ENCODE measurements around the gene NMBR. TPM values are rescaled to one million over a fixed set of nuclear protein-coding genes. Genes with fewer than 3 reads are reported as not detected.
"Not testable (repeated sequence)": the region's sequence is repeated elsewhere in the genome, so short reads cannot be mapped to it uniquely, and the experiment has no call there.

Gene NMBR
- total RNA-seq, 1 experiment from 2014 or later: not detected

- no peak for DNase-seq (ENCODE audit: low read depth)
- in situ Hi-C loops (cut with HindIII; ENCODE audit: low pct_unique_long_range_greater_than_20kb, low sequenced_read_pairs): no loop called here
These were observed 58.7 kb downstream of the NMBR start for GRCh38 chr6:142087950-142088857.

- no peak for DNase-seq (ENCODE audit: low read depth)
- in situ Hi-C loops (cut with HindIII; ENCODE audit: low pct_unique_long_range_greater_than_20kb, low sequenced_read_pairs): no loop called here
These were observed 67.8 kb downstream of the NMBR start for GRCh38 chr6:142079130-142079529.

GRCh38 chr6:142075516-142076101, 71.3 kb downstream of the NMBR start:
- DNase-seq (ENCODE audit: low read depth): no peak

GRCh38 chr6:142074516-142074915, 72.4 kb downstream of the NMBR start:
- in situ Hi-C loops (cut with HindIII; ENCODE audit: low pct_unique_long_range_greater_than_20kb, low sequenced_read_pairs): no loop called here
- no peak for DNase-seq (ENCODE audit: low read depth)

More at GRCh38 chr6:142075516-142076101, 71.3 kb downstream of the NMBR start:
- in situ Hi-C loops (cut with HindIII; ENCODE audit: low pct_unique_long_range_greater_than_20kb, low sequenced_read_pairs): no loop called here

GRCh38 chr6:142071981-142072380, 74.9 kb downstream of the NMBR start:
- no peak for DNase-seq (ENCODE audit: low read depth)
- in situ Hi-C loops (cut with HindIII; ENCODE audit: low pct_unique_long_range_greater_than_20kb, low sequenced_read_pairs): no loop called here

GRCh38 chr6:142068416-142068815, 78.5 kb downstream of the NMBR start:
- in situ Hi-C loops (cut with HindIII; ENCODE audit: low pct_unique_long_range_greater_than_20kb, low sequenced_read_pairs): no loop called here

GRCh38 chr6:142062861-142063260, 84.1 kb downstream of the NMBR start:
- in situ Hi-C loops (cut with HindIII; ENCODE audit: low pct_unique_long_range_greater_than_20kb, low sequenced_read_pairs); DNase-seq (ENCODE audit: low read depth): not testable (repeated sequence)

More at GRCh38 chr6:142068416-142068815, 78.5 kb downstream of the NMBR start:
- no peak for DNase-seq (ENCODE audit: low read depth)

GRCh38 chr6:142058551-142059290, 88.2 kb downstream of the NMBR start:
- no peak for DNase-seq (ENCODE audit: low read depth)
- in situ Hi-C loops (cut with HindIII; ENCODE audit: low pct_unique_long_range_greater_than_20kb, low sequenced_read_pairs): no loop called here

GRCh38 chr6:142055219-142055618, 91.7 kb downstream of the NMBR start:
- in situ Hi-C loops (cut with HindIII; ENCODE audit: low pct_unique_long_range_greater_than_20kb, low sequenced_read_pairs): no loop called here
- no peak for DNase-seq (ENCODE audit: low read depth)

- in situ Hi-C loops (cut with HindIII; ENCODE audit: low pct_unique_long_range_greater_than_20kb, low sequenced_read_pairs): no loop called here
- DNase-seq (ENCODE audit: low read depth): no peak
These were observed 95.5 kb downstream of the NMBR start for GRCh38 chr6:142051404-142051803.

- in situ Hi-C loops (cut with HindIII; ENCODE audit: low pct_unique_long_range_greater_than_20kb, low sequenced_read_pairs): no loop called here
- no peak for DNase-seq (ENCODE audit: low read depth)
These were observed 98.3 kb downstream of the NMBR start for GRCh38 chr6:142048593-142048980.

- in situ Hi-C loops (cut with HindIII; ENCODE audit: low pct_unique_long_range_greater_than_20kb, low sequenced_read_pairs): no loop called here
- DNase-seq (ENCODE audit: low read depth): no peak
These were observed 98.9 kb downstream of the NMBR start for GRCh38 chr6:142047934-142048592.

- DNase-seq (ENCODE audit: low read depth): no peak
- in situ Hi-C loops (cut with HindIII; ENCODE audit: low pct_unique_long_range_greater_than_20kb, low sequenced_read_pairs): no loop called here
These were observed 101.3 kb downstream of the NMBR start for GRCh38 chr6:142045380-142046278.

GRCh38 chr6:142035890-142036289, 111.0 kb downstream of the NMBR start:
- in situ Hi-C loops (cut with HindIII; ENCODE audit: low pct_unique_long_range_greater_than_20kb, low sequenced_read_pairs): no loop called here
- no peak for DNase-seq (ENCODE audit: low read depth)

GRCh38 chr6:142031035-142031434, 115.9 kb downstream of the NMBR start:
- DNase-seq (ENCODE audit: low read depth): no peak
- in situ Hi-C loops (cut with HindIII; ENCODE audit: low pct_unique_long_range_greater_than_20kb, low sequenced_read_pairs): no loop called here

- DNase-seq (ENCODE audit: low read depth): peak; percentile 62
- in situ Hi-C loops (cut with HindIII; ENCODE audit: low pct_unique_long_range_greater_than_20kb, low sequenced_read_pairs): no loop called here
These were observed 116.8 kb downstream of the NMBR start for GRCh38 chr6:142030115-142030619.

GRCh38 chr6:142028527-142028926, 118.4 kb downstream of the NMBR start:
- no peak for DNase-seq (ENCODE audit: low read depth)
- in situ Hi-C loops (cut with HindIII; ENCODE audit: low pct_unique_long_range_greater_than_20kb, low sequenced_read_pairs): no loop called here
